ENCODE data around the gene ELAPOR1. TPM values are rescaled to one million over a fixed set of nuclear protein-coding genes. Genes with fewer than 3 reads are reported as not detected.

Gene ELAPOR1
- total RNA-seq, 6 experiments from 2014 or later, result 0.38 to 2.6 (median 2.0) TPM

DNA sequence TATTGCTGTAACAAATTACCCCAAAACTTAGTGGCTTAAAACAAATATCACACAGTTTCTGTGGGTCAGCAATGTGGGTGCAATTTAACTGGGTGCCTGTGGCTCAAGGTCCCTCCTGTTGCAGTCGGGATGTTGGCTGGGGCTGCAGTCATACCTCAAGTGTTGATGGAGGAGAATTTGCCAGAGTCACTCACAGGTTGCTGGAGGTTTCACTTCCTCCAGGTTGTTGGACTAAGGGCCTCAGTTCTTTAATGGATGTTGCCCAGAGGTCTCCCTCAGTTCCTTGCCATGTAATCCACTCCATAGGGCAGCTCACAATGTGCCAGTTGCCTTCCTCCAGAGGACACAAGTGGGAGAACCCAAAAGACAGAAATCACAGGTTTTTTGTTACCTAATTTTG lies 35.6 kb upstream of the ELAPOR1 start:
- TF ChIP-seq, protein P1, sequence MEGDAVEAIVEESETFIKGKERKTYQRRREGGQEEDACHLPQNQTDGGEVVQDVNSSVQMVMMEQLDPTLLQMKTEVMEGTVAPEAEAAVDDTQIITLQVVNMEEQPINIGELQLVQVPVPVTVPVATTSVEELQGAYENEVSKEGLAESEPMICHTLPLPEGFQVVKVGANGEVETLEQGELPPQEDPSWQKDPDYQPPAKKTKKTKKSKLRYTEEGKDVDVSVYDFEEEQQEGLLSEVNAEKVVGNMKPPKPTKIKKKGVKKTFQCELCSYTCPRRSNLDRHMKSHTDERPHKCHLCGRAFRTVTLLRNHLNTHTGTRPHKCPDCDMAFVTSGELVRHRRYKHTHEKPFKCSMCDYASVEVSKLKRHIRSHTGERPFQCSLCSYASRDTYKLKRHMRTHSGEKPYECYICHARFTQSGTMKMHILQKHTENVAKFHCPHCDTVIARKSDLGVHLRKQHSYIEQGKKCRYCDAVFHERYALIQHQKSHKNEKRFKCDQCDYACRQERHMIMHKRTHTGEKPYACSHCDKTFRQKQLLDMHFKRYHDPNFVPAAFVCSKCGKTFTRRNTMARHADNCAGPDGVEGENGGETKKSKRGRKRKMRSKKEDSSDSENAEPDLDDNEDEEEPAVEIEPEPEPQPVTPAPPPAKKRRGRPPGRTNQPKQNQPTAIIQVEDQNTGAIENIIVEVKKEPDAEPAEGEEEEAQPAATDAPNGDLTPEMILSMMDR (IDR thresholded peaks at IDR 0.05), result no peak
- Mint-ChIP-seq H3K36me3 (ENCODE audit: low read depth) (peaks cover 19% of the 10 kb centered on the region), H3K9me3 (no peaks in the 10 kb centered on the region), H3K27me3 (ENCODE audit: insufficient read depth) (no peaks in the 10 kb centered on the region; the same call in 1 of the 2 replicates), H3K27ac (peak overlapping the region; percentile 29; the same call in 1 of the 2 replicates), H3K4me1 (ENCODE audit: low read depth) (peaks cover 36% of the 10 kb centered on the region), H3K4me3 (no peak overlapping the region)
- no peak for DNase-seq

DNA sequence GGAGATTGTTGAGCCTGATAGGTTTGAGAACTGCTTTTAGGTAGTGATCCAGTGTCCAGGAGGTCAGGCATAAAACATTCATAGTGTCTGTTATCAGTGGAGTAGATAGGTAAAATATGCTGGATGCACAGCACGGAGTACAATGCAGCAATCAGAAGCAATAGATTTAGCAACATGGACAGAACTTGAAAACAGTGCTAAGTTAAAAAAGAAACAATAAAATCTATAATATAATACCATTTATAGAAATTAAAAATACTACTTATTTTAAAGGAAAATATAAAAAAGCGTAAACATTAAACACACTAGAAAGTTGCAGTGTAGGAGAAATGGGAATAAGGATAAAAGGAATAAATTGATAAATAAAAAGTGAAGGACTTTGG lies 34.7 kb upstream of the ELAPOR1 start:
- Mint-ChIP-seq H3K9me3 (no peaks in the 10 kb centered on the region), H3K4me3 (peak overlapping the region; percentile 61; the same call in 1 of the 2 replicates), H3K4me1 (ENCODE audit: low read depth) (peaks cover 33% of the 10 kb centered on the region), H3K27me3 (ENCODE audit: insufficient read depth) (no peaks in the 10 kb centered on the region; the same call in 1 of the 2 replicates), H3K36me3 (ENCODE audit: low read depth) (peaks cover 15% of the 10 kb centered on the region), H3K27ac (peak overlapping the region; percentile 86; the same call in 1 of the 2 replicates)
- no peak for DNase-seq
- TF ChIP-seq, protein P1 (IDR thresholded peaks at IDR 0.05), result no peak

DNA sequence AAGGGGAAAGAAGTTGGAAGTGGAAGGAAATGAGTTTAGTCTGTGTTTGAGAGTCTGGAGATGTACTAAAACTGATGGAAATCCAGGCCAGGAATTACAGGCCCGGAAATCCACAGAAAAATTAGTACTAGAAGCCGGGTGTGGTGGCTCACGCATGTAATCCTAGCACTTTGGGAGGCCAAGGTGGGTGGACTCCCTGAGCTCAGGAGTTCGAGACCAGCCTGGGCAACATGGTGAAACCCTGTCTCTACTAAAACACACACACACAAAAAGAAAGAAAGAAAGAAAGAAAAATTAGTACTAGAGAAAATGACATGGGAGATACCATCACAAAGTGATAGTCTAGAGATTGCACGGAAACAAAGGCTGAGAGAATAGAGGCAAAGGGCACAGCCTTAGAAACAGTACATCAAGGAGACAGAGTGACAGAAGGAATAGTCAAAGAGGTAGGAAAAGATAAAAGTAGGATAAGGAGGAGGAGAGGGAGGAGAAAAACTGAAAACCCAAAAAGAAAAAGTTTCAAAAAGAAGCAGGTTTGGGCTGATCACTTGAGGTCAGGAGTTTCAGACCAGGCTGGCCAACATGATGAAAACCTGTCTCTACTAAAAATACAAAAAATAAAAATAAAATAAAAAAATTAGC lies 33.4 kb upstream of the ELAPOR1 start:
- Mint-ChIP-seq H3K27ac (peak overlapping the region; percentile 86), H3K4me1 (ENCODE audit: low read depth) (peaks cover 30% of the 10 kb centered on the region), H3K36me3 (ENCODE audit: low read depth) (peaks cover 3% of the 10 kb centered on the region), H3K27me3 (ENCODE audit: insufficient read depth) (no peaks in the 10 kb centered on the region; the same call in 1 of the 2 replicates), H3K9me3 (no peaks in the 10 kb centered on the region), H3K4me3 (peak overlapping the region; percentile 61; the same call in 1 of the 2 replicates)
- TF ChIP-seq, protein P1 (IDR thresholded peaks at IDR 0.05), result no peak
- DNase-seq, result no peak

DNA sequence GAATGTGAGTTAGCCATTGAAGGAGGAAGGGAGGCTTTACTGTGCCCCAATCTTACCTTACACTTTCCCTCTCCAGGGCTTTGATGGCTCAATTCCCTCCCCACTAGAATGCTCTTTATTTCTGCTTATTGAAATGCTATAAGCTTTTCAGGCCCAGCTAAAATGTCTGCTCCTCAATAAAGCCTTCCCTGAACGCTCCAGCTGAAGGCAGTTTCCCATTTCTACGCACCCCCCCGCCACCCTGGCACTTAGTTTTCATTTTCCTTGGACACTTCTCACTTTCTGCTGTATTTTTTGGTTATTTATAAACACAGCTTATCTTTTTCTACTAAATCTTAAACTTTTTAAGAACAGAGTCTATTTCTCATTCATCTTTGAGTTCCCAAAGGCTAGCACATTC lies 30.4 kb upstream of the ELAPOR1 start:
- H3K27ac Mint-ChIP-seq, result no peak overlapping the region
- H3K9me3 Mint-ChIP-seq, result no peaks in the 10 kb centered on the region
- no peaks in the 10 kb centered on the region; the same call in 1 of the 2 replicates for H3K36me3 Mint-ChIP-seq (ENCODE audit: low read depth)
- DNase-seq, result no peak
- H3K4me3 Mint-ChIP-seq, result no peak overlapping the region
- H3K4me1 Mint-ChIP-seq (ENCODE audit: low read depth), result peaks cover 25% of the 10 kb centered on the region
- TF ChIP-seq, protein P1 (IDR thresholded peaks at IDR 0.05), result no peak
- no peaks in the 10 kb centered on the region; the same call in 1 of the 2 replicates for H3K27me3 Mint-ChIP-seq (ENCODE audit: insufficient read depth)

DNA sequence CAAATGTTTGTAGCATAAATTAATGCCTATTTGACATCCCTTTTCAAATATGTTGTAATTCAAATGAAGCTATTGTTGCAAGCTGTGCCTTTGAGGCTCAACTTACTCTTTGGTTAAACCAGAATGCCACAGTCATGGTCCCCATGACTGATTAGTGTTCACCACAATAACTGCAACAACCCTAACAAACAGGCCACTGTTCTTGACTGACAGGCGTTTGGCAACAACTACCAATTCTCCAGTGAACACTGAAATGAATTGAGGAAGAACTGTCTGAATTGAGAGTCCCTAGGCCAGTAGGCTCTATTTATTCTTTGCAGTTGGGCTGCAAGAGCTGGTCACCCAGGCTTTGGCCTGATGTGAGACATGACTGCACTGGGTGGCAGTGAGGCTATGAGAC lies 30.0 kb upstream of the ELAPOR1 start:
- peaks cover 26% of the 10 kb centered on the region for H3K4me1 Mint-ChIP-seq (ENCODE audit: low read depth)
- no peak overlapping the region for H3K27ac Mint-ChIP-seq
- H3K27me3 Mint-ChIP-seq (ENCODE audit: insufficient read depth), result no peaks in the 10 kb centered on the region; the same call in 1 of the 2 replicates
- H3K9me3 Mint-ChIP-seq, result no peaks in the 10 kb centered on the region
- H3K36me3 Mint-ChIP-seq (ENCODE audit: low read depth), result peaks cover 1% of the 10 kb centered on the region
- TF ChIP-seq, protein P1 (IDR thresholded peaks at IDR 0.05), result no peak
- H3K4me3 Mint-ChIP-seq, result no peak overlapping the region
- no peak for DNase-seq
